NCI-H1436 (cell line): ENCODE data around the gene CELF6.

ENCODE experiments used
- DNase-seq: peaks from one replicate; lab custom pipeline; 2025; lab: John Stamatoyannopoulos, UW

CELF6 gene

DNA sequence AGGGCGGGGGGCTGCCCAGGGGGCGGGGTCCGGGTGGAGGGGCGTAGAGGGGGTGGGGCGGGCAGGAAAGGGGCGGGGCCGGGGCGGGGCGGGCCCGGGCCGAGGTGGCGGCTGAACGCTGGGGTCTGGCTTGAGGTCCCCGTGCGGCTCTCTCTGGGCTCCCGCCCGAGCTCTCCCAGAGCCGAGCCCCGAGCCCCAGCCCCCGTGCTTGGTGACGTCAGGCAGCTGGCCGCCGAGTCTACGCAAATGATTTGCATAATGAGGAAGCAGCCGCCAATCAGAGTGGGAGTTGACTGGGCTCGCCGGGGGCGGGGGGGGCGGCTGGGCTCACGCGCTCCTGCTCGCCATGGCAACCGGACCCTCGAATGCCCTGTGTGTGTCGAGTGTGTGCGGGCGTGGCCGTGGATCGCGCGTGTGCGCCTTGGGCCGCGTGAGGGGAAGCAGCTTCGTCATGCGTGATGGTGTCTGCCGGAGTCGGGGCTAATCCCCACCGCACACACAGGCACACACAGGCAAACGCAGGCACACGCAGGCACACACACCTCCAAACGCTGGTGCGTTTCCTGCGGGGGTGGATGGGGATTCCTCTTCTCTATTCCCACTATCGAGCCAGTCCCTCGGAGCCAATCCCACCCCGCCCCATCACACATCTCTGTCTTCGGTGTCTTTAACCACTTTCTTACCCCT, at the start of gene CELF6:
TSS of gene CELF6 (minus strand) at position 173 of the 687 bp plus-strand sequence. CDS start 283 bp downstream, outside the sequence.
- DNase-seq = peak; percentile 94

DNA sequence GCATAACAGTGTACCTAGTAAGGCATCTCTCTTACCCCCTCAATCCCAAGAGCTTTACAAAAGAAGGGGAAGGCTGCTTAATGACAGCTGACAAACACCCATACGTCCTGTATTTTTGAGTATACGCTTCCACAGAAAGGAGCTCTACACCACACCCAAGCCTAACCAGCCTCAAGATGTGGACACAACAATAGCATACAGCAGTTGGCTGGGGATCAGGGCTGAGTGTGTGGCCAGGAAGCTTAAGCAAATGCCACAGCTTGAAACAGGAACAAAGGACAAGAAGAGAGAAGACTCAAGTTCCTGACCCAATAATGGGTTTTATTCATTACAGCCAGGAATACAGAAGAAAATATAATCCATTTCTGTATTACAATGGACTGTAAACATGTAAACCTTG, 48.9 kb upstream of the CELF6 start:
- DNase-seq = no peak

DNA sequence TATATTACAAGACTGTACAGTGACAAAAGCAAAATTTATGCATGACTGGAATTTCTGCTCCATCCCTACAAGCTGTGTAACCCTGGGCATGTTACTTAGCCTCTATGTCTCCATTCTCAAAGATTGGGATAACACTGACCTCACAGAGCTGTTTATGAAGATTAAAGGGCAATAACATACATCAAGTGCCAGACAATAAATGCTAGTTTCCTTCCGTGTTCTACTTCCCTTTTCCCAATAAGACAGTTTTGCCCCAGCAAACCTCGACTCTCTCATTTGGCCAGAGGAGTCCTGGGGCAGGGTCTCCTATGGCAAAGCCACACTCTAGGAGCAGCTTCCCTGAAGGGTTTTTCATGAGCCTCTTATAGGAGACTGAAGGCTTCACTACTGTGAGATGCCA, 48.4 kb upstream of the CELF6 start:
- no peak for DNase-seq

DNA sequence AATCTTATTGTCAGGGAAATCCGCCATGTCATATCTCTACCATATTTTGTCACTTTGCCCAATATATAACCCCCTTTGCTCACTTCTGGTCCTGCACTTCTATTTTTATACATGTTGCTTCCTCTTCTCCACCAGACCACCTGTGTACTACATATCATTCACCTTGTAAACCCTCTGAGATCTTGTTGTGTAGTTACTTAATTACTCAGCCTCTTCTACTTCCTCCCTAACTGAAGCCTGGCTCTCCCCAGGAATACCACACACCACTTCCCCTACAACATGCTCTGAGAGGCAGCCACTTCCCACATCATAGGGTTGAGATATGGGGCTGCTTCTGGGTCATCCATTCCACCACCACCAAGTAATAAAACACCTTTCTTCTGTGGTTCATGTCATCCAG, 45.9 kb upstream of the CELF6 start:
- DNase-seq = no peak

DNA sequence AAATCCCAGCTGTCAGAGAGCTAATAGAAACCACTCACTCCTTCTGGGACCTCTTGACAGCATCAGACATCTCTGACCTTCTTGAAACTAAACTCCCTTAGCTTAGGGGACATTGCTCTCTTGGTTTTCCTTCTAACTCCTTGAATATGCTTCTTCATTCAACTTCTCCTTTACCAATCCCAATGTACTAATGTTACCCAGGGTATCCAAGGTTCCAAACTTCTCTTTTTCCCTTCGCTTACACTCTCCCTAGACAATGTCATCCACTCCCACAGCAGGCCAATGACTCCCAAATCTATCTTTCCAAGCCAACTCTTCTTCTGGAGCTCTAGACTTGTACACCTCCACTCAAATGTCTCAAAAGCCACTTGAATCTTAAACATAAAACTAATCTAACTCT, 41.2 kb upstream of the CELF6 start:
- DNase-seq = no peak

DNA sequence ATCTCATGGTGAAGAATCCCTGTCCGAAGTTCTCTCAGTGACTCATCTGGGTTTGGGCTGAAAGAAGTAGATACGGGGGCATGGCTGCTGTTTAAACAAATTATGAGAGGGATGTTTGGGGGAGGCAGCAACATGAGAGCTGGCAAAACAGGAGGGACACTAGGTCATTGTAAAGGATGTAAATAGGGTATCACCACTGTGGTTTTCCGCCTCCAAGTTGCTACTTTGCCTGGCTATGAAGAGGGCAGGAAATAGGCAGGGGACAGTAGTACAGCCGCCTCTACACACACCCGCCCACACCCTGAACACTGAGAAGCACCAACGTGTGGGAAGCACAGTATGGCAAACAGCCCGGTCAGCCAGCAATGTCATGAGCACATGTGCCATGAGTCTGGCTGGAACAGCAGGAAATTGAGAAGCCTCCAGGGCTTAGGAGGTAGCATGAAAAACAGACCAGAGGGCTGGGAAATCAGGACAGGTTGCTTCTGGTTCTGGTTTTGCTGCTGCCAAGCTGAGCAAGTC, 38.8 kb upstream of the CELF6 start:
- no peak for DNase-seq

DNA sequence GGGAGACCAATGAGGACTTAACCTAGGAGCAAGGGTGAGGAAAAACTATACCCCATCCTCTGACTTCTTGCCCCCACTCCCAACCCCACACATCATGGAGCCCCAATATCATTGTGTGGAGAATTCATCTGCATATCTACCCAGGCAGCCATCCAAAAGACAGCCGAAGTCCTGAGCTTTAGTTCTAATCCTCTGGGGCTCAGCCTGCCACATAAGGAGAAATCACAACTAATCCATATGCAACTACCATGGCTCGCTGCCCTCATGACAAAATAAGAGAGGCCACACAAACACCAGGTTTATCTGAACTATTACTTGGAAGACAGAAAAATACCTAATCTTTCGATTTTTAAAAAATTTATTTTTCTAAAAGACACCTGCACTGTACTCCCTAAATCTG, 38.2 kb upstream of the CELF6 start:
- DNase-seq = no peak

DNA sequence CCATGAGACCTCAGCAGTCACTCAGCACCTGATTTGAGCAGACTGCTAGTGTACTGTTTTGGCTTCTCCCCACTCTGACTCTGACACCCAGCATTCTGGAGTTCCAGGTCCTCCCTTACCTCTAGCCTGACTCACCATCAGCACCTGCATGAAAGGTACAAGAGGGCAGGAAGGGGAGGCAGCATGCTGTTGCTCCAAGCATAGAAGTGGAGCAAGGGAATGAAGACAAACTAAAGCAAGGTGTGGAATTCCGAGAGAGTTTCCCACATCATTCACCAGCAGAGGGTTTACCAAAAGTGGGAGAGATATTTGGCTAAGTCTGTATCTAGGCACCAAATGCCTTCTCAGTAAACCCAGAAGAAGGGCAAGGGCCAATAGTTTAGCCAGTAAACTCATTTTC, 34.5 kb upstream of the CELF6 start:
- DNase-seq = no peak

DNA sequence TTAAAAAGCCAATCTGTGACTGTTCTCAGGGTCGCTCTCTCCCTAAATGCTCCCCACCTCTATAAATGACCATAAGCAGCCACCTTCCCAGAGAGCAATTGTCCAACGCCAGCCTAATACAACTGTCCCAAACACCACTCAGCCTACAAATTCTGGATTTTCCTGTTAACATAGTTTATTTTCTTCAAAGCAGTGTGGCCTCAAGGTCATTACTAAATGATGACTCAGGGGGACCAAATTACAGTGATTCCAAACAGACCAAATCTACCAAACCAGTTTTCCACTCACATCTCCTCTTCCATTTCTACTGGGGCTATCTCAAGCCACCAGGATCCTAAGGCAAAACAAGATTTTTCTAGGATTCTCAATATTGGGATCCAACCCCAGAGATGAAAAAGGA, 33.3 kb upstream of the CELF6 start:
- no peak for DNase-seq

DNA sequence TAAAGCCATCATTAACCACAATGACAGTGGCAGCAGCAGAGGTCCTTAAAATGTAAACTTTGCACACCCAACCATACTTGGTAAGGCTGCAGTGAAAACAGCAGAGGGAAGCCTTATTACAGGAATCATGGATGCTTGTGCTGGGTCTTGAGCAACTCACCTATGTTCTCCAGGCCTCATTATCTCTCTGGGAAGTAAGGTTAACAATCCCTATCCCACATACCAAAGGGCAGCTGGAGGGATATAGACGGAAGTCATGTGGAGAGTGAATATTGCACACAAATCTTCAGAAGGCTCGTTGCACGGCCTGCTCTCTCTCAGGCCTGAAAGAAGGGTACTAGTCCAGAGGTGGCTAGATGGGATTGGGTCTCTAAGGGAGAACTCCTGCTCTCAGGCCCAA, 25.8 kb upstream of the CELF6 start:
- no peak for DNase-seq

DNA sequence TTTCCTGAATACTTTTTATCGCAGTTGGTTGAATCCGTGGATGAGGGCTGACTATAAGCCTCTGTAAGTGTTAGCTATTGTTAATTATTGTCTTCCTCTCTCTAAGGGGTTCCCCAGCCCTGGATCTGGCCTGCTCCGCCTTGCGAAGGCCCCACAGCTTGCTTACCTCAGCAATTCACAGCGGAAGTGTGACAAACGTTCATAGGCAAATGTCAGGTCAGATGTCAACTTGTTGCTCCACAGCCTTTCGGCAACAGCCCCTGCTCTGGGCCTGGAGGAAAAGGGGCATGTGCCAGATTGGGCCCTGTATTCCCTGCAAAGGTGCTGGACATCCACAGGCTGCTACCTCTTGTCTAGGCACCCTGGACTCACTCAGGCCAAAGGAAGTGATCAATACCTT, 25.3 kb upstream of the CELF6 start:
- DNase-seq = no peak

DNA sequence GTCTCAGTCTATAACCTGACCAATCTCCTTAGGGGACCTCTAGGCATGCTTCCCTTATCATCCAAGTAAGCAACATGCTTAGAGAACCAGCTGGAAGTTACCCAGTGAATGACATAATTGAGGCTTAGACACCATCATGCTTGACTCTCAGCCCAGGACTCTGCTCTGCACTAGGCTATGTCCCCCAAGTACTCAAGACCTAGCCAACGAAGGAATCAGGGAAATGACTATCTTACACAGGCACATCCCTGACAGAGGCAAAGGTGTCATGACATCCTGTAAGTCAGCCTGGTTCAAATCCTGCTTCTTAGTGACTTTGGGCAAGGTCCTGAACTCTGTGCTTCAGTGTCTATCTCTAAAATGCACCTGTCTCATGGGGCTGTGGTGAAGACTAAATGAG, 24.6 kb upstream of the CELF6 start:
- no peak for DNase-seq

DNA sequence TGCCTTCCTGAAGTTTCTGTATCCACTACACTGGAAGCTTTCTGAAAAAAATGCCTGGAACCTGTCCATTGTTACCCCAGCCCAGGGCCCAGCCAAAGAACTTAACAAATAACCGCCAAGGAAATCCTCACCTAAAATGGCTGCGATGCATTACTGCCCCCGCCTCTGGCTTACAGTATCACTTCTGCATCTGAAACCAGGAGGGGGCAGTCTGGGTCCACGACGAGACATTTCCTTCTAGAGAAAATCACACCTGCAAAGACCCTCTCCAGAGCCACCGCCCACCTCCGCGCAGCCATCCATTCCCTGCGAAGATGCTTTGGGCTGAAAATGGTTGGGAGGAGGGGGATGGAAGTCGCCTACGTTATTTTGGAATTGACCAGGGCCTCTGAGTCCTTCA, 22.4 kb upstream of the CELF6 start:
- DNase-seq = peak; percentile 26

DNA sequence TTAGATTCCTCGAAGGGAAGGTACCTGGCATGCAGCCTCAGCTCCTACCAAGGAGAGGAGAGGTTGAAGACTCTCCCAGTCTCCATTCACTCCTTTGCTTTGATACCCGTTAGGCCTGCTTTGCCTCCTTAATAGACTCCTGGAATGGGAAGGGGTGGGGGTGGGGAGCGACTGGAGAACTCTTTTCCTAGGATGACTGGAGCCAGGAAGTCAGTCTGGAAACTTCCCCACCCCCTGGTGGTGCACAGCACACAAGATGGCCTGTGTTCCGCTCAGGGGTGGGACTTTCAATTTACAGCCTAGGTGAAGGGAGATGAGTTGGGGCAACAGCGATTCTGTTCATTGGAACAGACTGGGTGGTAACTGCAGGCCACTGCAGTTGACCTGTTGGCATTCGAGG, 21.4 kb upstream of the CELF6 start:
- DNase-seq = no peak

DNA sequence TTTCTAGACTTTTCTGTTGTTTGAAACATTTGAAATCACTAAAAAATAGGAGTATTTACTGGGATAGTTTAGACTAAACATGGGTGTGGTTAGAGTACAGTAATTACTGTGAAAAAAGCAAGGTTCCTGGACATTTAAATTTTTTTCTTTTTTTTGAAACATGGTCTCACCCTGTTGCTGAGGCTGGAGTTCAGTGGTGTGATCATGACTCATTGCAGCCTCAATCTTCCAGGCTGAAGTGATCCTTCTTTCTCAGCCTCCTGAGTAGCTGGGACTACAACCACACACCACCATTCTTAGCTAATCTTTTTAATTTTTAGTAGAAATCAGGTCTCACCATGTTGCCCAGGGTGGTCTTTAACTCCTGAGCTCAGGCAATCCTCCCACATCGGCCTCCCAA, 20.4 kb upstream of the CELF6 start:
- DNase-seq = no peak

DNA sequence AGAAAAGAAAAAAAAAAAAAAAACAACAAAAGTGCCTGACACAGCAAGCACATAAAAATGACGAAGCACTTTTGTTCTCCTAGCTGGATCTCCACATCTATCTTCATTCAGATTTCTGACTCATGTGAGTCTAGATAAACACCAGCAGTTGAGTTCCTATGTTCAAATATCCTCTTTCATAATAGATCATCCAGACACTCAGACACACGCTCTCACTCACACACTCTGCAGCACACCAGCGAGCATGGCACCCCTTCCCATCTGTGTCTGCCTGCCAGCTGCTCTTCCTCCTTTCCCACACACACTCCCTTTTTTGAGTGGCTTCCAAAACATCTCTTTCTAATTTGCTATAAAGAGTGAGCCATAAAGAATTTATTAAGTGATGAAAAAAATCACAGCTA, 19.8 kb upstream of the CELF6 start:
- DNase-seq = no peak

DNA sequence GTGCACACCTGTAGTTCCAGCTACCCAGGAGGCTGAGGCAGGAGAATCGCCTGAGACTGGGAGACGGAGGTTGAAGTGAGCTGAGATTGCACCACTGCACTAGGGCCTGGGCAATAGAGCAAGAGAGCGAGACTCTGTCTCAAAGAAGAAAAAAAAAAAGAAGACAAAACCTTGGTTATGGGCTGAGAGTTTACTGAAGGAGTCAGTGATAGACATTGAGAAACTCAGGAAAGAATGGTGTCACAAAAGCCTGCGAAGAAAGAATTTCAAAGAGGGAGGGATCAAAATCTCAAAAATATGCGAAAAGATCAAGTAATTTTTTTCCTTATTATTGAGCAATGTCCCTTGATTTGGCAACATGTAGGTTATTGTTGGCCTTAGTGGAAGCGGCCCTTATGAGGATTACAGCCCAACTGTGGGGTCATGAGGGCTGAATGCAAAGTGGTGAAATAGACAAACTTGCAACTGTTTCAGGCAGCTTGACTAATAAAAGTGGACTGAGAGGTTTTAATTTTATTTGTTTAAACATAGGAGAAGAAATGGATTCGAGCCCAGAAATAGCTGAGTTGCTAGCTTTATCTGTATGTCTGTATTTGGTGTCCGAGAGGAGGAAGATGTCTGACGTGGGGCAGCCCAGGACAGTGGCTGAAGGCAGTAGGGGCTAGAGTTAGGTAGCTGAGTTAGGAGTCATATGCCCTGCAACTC, 18.8 kb upstream of the CELF6 start:
- no peak for DNase-seq

DNA sequence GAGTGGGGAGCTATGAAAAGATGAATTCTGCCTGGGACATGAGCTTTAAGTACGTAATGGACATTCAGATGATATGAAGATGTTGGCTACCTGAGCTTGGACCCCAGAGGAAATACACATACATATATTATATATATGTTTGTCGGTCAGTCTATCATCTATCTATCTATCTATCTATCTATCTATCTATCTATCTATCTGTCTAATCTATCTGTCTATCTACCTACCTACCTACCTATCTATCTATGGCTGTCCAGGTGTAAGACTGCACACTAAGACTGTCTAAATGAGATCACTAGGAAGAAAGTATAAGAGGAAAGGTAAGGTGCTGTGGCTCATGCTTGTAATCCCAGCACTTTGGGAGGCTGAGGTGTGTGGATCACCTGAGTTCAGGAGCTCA, 18.2 kb upstream of the CELF6 start:
- no peak for DNase-seq

DNA sequence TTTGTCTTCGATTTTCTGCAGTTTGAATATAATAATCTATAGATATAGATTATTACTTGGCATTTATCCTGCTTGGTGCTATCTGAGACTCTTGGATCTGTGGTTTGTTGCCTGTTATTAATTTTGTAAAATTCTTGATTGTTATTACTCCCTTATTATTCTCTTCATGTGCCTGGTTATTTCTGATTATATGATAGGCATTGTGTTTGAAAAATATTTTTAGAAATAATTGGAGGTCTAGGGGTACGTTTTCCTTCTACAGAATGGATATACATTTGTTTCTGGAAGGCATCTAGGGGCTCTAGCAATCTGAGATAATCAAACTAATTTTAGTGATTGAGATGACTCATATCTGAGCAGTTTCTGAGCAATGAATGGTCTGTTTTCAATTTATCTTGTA, 14.9 kb upstream of the CELF6 start:
- DNase-seq = no peak

DNA sequence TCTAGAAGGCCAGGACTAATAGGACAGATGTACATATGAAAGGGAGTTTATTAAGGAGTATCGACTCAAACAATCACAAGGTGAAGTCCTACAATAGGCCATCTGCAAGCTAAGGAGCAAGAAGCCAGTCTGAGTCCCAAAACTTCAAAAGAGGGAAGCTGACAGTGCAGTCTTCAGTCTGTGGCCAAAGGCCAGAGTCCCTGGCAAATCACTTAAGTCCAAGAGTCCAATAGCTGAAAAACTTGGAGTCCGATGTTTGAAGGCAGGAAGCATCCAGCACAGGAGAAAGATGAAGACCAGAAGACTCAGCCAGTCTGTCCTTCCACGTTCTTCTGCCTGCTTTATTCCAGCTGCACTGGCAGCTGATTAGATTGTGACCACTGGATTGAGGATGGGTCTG, 11.1 kb upstream of the CELF6 start:
- no peak for DNase-seq

DNA sequence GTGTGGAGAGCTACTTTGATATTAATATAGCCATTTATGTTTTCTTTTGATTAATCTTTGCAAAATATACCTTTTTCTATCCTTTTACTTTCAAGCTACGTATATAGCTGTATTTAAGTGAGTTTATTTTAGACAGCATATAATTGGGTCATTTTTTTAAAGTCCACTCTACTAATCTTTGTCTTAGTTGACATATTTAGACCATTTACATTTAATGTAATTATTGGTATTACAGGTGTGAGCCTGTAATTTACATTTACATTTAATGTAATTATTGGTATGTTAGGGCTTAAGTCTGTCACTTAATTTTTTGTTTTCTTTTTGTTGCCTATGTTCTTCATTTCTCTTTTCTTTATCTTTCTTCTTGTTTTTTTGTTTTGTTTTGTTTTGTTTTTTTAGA, 3.8 kb upstream of the CELF6 start:
- DNase-seq = no peak

DNA sequence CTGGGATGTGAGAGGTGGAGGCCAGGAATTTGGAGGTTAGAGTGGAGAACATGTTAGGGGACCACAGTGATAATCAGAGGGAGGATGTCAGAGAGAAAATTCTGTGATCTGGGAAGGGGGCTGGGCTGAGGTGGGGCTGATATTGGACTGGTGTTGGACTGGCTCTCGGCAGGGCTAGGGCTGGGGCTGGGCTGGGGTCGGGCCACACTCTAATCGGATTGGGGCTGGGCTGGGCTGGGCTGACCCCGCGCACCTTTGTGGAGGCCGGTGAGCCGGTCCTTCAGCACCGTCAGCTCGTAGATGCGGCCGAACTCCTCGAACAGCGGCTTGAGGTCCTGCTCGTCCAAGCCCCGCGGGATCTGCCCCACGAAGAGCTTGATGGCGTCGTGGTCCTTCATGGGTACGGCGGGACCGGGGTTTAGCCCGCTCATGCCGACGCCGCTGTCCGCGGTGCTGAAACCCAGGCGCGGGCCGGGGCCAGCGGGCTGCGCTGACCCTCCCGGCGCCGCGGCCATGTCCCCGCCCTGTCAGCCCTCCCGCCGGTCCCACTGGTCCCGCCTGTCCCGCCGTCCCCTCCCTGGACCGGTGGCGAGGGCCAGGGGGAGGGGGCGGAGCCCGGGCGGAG, 485 bp downstream of the CELF6 start:
- DNase-seq = no peak

DNA sequence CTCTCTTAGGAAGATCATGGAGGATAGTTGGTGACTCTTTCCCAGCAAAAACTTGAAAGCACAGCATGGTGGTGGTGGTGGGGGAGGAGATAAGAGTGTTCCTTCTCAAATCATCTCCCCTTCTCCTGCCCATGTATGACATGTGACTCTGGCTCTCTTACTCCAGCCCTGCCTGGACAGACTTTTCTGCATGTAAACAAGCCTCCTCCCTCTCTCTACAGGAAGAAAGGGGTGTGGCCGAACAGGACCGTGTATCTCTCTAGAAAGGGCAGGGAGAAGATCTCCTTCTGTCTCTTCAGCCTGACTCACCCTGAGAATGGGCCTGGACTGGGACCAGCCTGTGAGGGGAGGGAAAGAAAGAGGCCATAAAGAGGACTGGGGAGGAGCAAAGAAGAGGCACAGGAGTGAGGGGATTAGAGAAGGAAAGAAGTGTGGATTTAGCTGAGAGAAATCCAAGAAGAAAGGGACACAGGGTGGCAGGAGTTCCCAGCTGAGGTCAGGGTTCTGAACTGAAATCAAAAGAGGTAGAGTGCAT, 1.5 kb downstream of the CELF6 start:
- no peak for DNase-seq
